PC-3 (cell line): Measurements from ENCODE around the gene C10orf120.

ENCODE experiments used
- CTCF ChIP-seq: fragments of 300-600 bp; sonication (generic); conservative IDR thresholded peaks from 2 replicates; pipeline ENCODE4 v1.5.1; 2017; ENCODE audit warnings: antibody characterized with exemption, low read depth, mild to moderate bottlenecking, low read length
- EZH2 ChIP-seq: fragments of 300-600 bp; sonication (generic); IDR thresholded peaks from one replicate; pipeline ENCODE4 v1.6.1; 2017; ENCODE audit warnings: antibody characterized with exemption, mild to moderate bottlenecking, low read length; ENCODE audit not compliant: unreplicated experiment

- no peak for TF ChIP-seq CTCF
- no peak for TF ChIP-seq EZH2
These were observed 10.3 kb upstream of the C10orf120 start for GRCh38 chr10:122709971-122710370.
